ENCODE results near the gene BRI3.
A peak's percentile ranks its signal among the peaks of the same experiment; 100 is the strongest.

Gene BRI3

GRCh38 chr7:98280791-98281756 lies at the start of gene BRI3:
Gene BRI3 (plus strand): TSS chr7:98281686. CDS start chr7:98281796, 110 bp downstream.
- DNase-seq = peak; percentile 97

GRCh38 chr7:98232263-98232585 lies 49.3 kb upstream of the BRI3 start:
- DNase-seq = no peak

GRCh38 chr7:98232799-98233198 lies 48.7 kb upstream of the BRI3 start:
- no peak for DNase-seq

GRCh38 chr7:98233219-98234070 lies 48.0 kb upstream of the BRI3 start:
- DNase-seq = no peak

- DNase-seq = no peak
Observed at GRCh38 chr7:98234429-98235147, 46.9 kb upstream of the BRI3 start.

GRCh38 chr7:98235901-98236300 lies 45.6 kb upstream of the BRI3 start:
- DNase-seq = no peak

GRCh38 chr7:98236355-98237185 lies 44.9 kb upstream of the BRI3 start:
- no peak for DNase-seq

- no peak for DNase-seq
Observed at GRCh38 chr7:98238076-98238475, 43.4 kb upstream of the BRI3 start.

- DNase-seq = no peak
Observed at GRCh38 chr7:98238976-98239375, 42.5 kb upstream of the BRI3 start.

- peak; percentile 83 for DNase-seq
Observed at GRCh38 chr7:98240961-98241673, 40.4 kb upstream of the BRI3 start.

- no peak for DNase-seq
Observed at GRCh38 chr7:98241674-98242241, 39.7 kb upstream of the BRI3 start.

GRCh38 chr7:98242342-98242741 lies 39.1 kb upstream of the BRI3 start:
- no peak for DNase-seq

GRCh38 chr7:98242934-98243333 lies 38.6 kb upstream of the BRI3 start:
- no peak for DNase-seq

GRCh38 chr7:98244871-98245270 lies 36.6 kb upstream of the BRI3 start:
- DNase-seq = no peak

GRCh38 chr7:98248156-98248555 lies 33.3 kb upstream of the BRI3 start:
- no peak for DNase-seq

- no peak for DNase-seq
Observed at GRCh38 chr7:98249106-98249505, 32.4 kb upstream of the BRI3 start.

GRCh38 chr7:98250789-98251188 lies 30.7 kb upstream of the BRI3 start:
- peak; percentile 36 for DNase-seq

GRCh38 chr7:98251231-98251600 lies 30.3 kb upstream of the BRI3 start:
- DNase-seq = peak; percentile 55

GRCh38 chr7:98251601-98252424 lies 29.7 kb upstream of the BRI3 start, which contains the start of gene TECPR1:
Gene TECPR1 (minus strand): TSS chr7:98252232. CDS start chr7:98246146, 6,086 bp downstream.
- DNase-seq = peak; percentile 98

- DNase-seq = no peak
Observed at GRCh38 chr7:98252425-98253054, 28.9 kb upstream of the BRI3 start.

Measured in OCI-M1 (cell line).